MM.1S (cell line): ENCODE results near the gene NOC4L.

Source experiments
- CTCF ChIP-seq: fragments of 300-600 bp; sonication (generic); IDR thresholded peaks from 2 replicates; pipeline ENCODE4 v1.5.1; 2016; ENCODE audit warnings: antibody characterized with exemption, low read length, mixed read lengths
- EZH2 ChIP-seq: fragments of 300-600 bp; sonication (generic); optimal IDR thresholded peaks from 2 replicates; pipeline ENCODE3; 2017; ENCODE audit warnings: low read depth, mild to moderate bottlenecking, antibody characterized with exemption, low read length, mixed read lengths

- TF ChIP-seq CTCF (no peak), EZH2 (no peak)
These were observed 42.0 kb upstream of the NOC4L start for GRCh38 chr12:132102297-132102696.
